22Rv1 (cell line): ENCODE results near the gene TUBG2.

Source experiments
- H3K27ac ChIP-seq: fragments of 450-650 bp; 2 replicates; pipeline ENCODE4 v1.5.1; 2017
- ZFX ChIP-seq: fragments of 450-650 bp; IDR thresholded peaks from 2 replicates; pipeline ENCODE4 v1.6.1; 2017; ENCODE audit warnings: antibody characterized with exemption, borderline replicate concordance

TUBG2 gene

DNA sequence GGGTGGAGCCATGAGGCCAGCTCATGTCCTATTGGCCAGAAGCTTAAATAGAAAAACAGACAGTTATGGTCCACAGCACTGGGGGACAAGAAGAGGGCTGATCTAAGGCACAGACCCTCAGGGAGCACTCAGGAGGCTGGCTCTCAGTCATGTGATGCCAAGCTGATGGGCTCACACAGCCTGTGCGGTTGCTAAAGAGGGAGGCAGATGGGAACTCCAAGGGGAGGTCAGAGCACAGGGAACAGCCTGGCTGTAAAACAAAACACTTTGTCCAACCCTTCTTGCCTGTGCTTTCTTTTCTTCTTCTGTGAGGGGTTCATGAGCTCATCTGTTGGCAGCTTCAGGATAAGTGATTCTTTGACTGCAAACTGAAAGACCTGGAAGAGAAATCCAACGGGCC is 50.5 kb downstream of the TUBG2 start:
- no peak overlapping the region for H3K27ac ChIP-seq
- no peak for TF ChIP-seq ZFX
